ACHN (cell line): ENCODE data around the gene MT1H.

Experiments used
- DNase-seq: peaks from one replicate; pipeline ENCODE4 v3.0.0-alpha.2; 2015
- in situ Hi-C: cut with HindIII; loops from 2 replicates; pipeline ENCODE4 v1.10.0; 2017; ENCODE audit warnings: low sequenced_read_pairs, low pct_ligation_motif_present, low pct_unique_long_range_greater_than_20kb

Gene MT1H

DNA sequence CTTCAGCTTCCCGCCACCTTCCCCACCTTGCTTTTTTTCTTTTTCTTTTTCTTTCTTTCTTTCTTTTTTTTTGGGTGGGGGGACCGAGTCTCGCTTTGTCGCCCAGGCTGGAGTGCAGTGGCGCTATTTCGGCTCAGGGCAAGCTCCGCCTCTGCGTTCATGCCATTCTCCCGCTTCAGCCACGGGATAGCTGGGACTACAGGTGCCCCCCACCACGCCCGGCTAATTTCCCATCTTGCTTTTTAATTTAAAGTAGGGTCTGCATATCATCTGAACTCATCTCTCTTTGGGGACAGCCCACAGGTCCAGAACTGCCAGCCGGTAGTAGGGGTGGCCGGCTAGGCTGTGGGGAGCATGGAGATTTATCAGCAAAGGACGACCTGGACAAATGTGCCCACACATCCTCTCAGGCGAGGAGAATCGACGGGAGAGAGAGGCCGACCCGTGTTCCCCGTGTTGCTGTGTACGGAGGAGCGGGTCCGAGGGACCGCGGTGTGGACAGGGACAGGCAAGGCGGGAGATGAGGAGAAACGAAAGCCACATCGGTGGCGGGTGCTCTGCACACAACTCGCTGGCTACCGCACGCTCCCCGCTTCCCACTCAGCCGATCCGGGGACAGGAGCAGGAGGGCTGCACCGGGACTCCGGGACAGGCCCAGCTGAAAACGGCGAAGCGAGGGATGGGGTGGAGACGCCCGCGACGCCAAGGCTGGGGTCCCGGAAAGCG lies 34.7 kb upstream of the MT1H start:
- DNase-seq: no peak
- in situ Hi-C loops: no loop called here

DNA sequence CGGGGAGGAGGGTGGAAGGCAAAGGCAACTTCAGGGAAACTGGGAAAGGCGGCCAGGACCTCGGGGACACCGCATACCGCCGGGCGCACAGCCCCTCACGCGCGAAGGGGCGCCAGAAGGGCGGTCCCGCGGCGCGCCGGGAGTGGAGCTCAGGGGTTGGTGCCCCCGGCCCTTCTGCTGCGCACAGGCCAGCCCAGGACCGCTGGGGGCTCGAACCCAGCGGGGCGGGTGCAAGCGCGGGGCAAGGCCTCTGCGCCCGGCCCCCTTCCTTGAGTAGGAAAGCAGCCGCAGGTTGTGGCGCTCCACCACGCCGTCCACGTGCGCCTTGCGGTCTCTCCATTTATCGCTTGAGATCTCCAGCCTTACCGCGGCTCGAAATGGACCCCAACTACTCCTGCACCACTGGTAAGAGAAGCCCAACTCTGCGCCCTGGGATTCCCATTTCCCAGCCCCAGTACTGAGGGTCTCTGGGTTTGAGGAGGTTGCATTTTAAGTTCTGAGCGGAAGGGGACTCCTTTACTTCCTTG lies 34.1 kb upstream of the MT1H start:
- in situ Hi-C loops: no loop called here
- no peak for DNase-seq

DNA sequence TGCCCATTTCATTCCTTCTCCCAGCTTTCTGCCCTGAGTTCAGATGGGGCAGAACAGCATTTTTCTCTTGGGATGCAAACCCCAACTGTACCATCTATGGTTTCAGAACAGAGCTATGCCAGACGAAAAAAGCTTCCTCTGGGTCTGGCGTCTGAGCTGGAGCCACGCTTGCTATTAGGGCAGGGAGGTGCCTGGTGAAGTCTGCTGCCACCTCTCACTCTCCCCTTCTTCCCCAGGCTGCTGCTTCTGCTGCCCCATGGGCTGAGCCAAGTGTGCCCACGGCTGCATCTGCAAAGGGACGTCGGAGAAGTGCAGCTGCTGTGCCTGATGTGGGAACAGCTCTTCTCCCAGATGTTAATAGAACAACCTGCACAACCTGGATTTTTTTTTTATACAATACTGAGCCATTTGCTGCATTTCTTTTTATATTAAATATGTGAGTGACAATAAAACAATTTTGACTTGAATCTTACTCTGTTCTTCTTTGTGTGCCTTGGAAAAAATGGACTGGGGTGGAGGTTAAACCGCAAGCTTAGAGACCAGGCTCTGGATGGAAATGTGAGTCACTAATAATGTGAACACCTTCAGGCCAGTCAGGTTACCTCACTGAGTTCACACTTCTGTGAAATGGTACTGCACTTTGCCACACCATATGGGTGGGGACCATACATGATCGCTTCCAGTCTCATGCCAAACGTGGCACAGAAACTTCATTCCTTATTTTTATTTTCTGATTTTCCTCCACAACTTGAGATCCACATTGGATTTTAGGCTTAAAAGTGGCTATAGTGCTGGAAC lies 32.8 kb upstream of the MT1H start:
- in situ Hi-C loops: no loop called here
- no peak for DNase-seq

DNA sequence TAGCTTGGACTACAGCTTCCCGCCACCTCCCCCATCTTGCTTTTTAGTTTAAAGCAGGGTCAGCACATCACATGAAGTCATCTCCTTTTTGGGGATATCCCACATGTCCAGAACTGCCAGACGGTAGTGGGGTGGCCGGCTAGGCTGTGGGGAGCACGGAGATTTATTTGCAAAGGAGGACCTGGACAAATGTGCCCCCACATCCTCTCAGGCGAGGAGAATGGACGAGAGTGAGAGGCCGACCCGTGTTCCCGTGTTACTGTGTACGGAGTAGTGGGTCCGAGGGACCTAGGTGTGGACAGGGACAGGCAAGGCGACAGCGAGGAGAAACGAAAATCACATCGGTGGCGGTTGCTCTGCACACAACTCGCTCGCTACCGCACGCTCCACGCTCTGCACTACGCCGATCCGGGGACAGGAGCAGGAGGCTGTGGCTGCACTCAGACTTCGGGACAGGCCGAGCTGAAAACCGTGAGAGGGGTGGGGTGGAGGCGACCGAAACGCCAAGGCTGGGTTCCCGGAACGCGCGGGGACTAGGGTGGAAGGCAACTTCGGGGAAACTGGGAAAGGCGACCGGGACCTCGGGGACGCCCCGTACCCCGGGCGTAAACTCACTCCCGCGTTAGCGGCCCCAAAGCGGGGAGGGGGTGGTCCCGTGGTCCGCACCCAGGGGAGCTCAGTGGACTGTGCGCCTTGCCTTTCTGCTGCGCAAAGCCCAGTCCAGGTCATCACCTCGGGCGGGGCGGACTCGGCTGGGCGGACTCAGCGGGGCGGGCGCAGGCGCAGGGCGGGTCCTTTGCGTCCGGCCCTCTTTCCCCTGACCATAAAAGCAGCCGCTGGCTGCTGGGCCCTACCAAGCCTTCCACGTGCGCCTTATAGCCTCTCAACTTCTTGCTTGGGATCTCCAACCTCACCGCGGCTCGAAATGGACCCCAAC lies 31.5 kb upstream of the MT1H start, which contains the start of gene MT1A:
Gene MT1A, plus strand, starts transcription at position 853 of the 937 bp plus-strand sequence. Its CDS starts 73 bp downstream, at position 926.
- peak; percentile 43 for DNase-seq
- in situ Hi-C loops: no loop called here

DNA sequence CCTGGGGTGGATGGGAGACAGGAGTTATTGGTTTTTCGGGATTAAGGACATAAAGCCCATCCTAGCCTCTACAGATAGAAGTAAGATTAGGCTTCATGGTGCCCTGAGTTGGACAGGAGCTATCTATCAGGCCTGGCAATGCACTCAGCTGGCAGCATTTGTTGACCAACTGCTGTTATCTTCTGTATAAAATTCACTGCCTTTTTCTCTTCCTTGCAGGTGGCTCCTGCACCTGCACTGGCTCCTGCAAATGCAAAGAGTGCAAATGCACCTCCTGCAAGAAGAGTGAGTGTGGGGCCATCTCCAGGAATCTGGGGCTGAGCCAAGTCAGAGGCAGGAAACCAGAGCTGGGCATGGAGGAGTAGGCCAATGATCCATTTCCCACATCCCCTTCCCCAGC lies 30.6 kb upstream of the MT1H start:
- in situ Hi-C loops: no loop called here
- no peak for DNase-seq

DNA sequence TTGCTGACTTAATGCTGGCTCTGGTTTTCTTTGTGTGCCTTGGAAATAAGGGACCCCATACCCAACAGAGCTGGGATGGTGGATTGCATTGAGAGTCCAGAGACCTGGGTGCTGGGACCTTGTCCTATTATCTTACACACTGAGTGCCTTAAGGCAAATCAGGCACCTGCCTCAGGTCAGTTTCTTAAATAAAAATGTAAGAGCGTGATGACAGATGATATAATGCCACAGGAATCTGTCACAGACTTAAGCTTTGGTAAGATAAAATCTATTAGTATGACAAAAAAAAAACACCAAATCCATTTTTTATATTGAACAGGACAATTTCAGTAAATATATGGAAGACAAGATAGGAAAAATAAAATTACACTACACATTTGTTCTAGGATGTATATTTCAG lies 29.5 kb upstream of the MT1H start:
- no peak for DNase-seq
- in situ Hi-C loops: no loop called here

DNA sequence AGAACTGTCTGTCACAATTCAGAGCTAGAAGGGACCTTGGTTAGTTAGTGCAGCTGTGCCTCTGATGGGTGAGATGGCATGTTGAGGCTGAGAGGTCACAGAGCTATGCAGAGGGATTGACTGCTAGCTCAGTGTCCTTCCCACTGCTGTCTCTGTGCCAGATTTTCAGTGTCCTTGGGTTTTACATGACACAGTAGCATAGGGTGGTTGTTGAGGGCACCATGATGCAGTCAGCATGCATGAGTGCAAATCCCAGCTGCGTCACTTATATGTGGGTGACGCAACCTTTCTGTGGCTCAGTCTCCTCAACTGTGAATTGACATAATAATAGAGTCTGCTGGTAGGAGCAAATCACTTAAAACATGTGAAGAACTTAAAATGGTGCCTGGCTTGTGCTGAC lies 28.4 kb upstream of the MT1H start:
- in situ Hi-C loops: no loop called here
- no peak for DNase-seq

DNA sequence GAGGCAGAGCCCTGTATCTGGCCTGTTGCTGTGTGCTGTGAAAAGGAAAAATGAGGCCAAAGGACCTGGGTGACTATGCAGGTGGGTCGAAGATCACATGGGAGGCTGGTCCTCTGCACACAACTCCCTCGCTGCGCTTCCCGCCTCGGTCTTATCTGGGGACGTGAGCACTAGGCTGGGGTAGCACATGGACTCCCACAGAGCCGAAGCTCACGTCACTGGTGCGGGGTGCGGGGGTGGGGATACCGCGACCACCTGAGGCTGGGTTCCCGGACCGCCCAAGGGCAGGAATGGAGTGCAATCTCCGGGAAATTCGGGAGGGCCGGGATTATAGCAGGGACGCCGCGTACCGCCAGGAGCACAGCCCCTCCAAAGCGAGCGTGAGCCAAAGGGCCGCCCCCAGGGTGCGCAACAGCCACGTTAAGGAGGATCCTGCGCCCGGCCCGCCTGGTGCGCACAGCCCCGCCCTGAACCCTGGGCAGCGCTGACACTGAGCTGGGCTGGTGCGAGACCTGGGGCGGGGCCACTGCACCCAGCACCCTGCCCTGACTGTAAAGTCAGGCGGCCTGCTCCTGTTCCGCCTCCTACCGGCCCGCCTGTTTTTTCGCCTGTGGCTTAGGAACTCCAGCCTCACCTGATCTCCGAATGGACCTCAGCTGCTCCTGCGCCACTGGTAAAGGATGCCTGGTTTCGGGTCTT lies 26.4 kb upstream of the MT1H start:
- in situ Hi-C loops: no loop called here
- peak; percentile 95 for DNase-seq

DNA sequence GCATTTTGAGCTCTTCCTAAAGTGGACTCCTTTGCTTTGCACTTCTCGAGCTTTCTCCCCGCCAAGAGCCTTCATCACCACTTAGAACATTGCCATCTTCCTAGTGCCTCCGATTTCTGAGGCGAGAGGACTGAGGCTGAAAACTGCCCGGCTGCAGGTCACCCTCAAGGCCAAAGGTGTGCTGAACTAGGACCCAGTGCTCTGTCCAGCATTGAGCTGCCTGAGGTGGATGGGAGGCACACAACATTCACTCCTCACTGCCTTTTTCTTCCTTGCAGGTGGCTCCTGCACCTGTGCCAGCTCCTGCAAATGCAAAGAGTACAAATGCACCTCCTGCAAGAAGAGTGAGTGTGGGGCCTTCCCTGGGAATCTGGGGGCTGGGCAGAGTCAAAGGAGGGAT lies 25.8 kb upstream of the MT1H start:
- no peak for DNase-seq
- in situ Hi-C loops: no loop called here

DNA sequence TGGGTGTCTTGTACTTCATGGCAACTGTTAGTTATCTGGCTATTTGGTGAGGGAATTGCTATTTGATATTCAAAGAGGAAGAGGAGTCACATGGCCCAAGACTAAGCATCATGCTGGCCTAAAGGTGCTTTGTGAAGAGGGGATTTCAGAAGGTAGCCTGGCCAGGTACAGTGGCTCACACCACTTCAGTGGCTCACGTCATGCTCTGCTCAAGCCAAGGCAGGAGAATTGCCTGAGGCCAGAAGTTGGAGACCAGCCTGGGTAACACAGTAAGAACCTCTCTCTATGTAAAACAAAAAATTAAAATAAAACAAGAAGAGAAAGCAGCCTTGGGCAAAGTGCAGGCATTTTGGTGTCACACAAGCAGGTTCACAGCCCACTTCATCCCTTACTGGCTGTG lies 24.3 kb upstream of the MT1H start:
- in situ Hi-C loops: no loop called here
- DNase-seq: no peak

DNA sequence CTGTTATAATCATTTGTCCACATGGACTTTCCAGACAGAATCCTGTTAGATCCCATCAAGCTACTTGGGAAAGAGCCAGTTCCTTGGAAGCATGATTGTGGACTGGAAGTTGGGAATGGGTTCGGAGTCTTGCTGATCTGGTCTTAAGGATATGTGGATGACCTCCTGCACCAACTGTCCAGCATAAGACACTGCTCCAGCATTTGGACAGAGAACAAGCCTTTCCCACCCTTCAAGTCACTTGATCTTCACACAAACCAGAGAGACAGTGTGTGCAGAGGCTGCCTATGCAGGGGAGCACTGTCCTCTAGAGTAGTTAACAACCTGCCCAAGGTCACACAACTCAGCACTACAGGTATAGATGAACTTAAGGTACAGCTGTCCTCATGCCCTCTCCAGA lies 23.8 kb upstream of the MT1H start:
- in situ Hi-C loops: no loop called here

DNA sequence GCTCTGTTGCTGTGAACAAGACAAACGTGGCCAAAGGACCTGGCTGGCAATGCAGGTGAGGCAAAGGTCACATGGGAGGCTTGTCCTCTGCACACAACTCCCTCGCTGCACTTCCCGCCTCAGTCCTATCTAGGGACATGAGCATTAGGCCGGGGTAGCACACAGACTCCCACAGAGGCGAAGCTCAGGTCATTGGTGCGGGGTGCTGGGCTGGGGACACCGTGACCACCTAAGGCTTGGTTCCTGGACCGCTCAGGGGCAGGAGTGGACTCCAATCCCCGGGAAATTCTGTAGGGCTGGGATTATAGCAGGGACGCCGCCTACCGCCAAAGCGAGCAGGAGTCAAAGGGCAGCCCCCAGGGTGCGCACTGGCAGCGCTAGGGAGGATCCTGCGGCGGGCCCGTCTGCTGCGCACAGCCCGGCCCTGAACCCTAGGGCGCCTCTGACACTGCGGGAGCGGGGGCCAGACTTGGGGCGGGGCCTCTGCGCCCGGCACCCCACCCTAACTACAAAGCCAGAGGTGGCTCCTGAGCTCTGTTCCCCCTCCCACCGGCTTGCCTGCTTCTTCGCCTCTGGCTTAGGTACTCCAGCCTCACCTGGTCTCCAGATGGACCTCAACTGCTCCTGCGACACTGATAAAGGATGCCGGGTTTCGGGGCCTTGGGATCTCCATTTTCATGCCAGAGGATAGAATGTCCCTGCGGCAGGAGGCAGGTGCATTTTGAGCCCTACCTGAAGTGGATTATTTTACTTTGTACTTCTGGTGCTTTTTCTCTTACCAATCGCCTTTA lies 21.8 kb upstream of the MT1H start:
- no peak for DNase-seq
- in situ Hi-C loops: no loop called here

More for the DNA sequence above, 23.8 kb upstream of the MT1H start:
- DNase-seq: no peak

DNA sequence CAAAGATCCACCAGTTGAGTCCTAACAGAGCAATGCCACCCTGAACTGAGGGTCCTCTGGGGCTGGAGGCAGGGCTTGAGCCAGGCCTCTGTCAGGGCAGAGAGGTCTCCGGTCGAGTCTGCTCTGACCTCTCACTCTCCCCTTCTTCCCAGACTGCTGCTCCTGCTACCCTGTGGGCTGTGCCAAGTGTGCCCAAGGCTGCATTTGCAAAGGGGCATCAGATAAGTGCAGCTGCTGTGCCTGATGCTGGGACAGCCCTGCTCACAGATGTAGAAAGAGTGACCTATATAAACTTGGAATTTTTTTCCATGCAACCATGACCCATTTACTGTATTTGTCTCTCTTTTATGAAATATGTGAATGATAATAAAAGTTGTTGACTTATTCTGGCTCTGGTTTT lies 20.3 kb upstream of the MT1H start:
- no peak for DNase-seq
- in situ Hi-C loops: no loop called here

DNA sequence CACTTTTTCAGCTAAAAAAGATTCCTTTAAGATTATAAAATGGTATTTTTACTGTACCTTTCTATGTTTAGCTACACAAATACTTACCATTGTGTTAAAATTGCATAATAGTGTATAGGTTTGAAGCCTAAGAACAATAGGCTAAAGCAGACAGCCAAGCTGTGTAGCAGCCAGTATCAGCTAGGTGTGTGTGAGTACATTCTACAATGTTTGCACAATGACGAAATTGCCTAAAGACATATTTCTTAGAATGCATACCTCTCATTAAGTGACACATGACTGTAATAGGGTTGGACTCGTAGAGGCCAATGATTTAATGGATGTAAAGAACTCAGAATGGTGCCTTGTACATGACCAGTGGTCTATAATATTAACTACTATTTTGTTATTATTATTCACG lies 19.8 kb upstream of the MT1H start:
- no peak for DNase-seq
- in situ Hi-C loops: no loop called here

DNA sequence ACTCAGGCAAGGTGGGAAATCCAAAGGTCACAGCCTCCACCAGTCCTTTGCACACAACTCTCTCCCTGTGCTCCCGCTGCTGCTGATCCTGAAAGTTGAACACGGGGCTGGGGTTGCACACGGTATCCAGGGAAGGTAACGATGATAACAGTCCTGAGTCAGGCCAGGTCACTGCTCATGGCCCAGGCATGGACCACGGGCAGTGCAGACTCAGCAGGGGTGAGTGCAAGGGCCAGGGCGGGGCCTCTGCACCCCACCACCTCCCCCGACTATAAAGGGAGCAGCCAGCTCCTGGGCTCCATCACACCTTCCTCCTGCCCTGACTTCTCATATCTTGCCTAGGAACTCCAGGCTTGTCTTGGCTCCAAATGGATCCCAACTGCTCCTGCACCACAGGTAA lies 18.0 kb upstream of the MT1H start, which contains the start of gene MT1B:
Gene MT1B, plus strand, starts transcription at position 301 of the 400 bp plus-strand sequence. Its CDS starts 68 bp downstream, at position 369.
- in situ Hi-C loops: no loop called here
- no peak for DNase-seq

DNA sequence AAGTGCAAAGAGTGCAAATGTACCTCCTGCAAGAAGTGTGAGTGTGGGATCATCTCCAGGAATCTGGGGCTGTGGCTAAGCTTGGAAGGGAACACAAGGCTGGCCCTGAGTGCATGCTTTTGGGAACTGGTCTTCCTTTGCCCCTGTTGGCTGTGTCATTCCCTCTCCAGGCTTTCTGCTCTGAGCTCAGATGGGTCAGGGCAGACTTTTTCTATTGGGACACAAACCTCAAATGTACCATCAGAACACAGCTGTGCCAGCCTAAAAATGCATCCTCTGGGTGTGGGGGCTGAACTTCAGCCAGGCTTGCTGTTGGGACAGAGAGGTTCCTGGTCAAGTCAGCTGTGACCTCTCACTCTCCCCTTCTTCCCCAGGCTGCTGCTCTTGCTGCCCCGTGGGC lies 17.0 kb upstream of the MT1H start:
- in situ Hi-C loops: no loop called here

DNA sequence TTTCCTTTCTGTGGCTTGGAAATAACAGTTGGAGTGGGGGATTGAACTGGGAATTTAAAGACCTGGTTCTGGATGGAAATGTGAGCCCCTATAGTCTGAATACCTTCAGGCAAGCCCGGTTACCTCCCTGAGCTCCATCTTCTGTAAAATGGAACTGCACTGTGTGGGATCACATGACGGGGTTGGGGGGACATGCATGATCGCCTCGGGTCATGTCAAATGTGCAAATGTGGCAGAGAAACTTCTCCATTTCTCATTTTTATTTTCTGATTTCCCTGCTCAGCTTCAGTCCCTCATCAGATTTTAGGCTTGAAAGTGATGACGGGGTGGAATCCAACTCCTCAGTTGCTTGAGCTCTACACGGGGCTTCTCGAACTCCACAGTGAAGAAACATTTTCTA lies 16.4 kb upstream of the MT1H start:
- no peak for DNase-seq

More for the DNA sequence above, 17.0 kb upstream of the MT1H start:
- DNase-seq: no peak

More for the DNA sequence above, 16.4 kb upstream of the MT1H start:
- in situ Hi-C loops: no loop called here
